Parathyroid adenoma (tissue), 2 donors: ENCODE data around the gene USP3.

Source experiments
- H2AFZ ChIP-seq: fragments of 300-600 bp; sonication (generic); one replicate; pipeline ENCODE4 v1.7.0; 2017; ENCODE audit warnings: antibody characterized with exemption, mild to moderate bottlenecking
- H3K27ac ChIP-seq: fragments of 300-600 bp; sonication (generic); one replicate; pipeline ENCODE4 v1.7.0; 2017
- H3K27me3 ChIP-seq: fragments of 300-600 bp; sonication (generic); one replicate; pipeline ENCODE4 v1.7.0; 2017; ENCODE audit warnings: low read length; ENCODE audit not compliant: control insufficient read depth, insufficient read depth
- H3K36me3 ChIP-seq: fragments of 300-600 bp; sonication (generic); one replicate; pipeline ENCODE4 v1.7.0; 2017; ENCODE audit warnings: low read length; ENCODE audit not compliant: control insufficient read depth, insufficient read depth
- H3K4me1 ChIP-seq: fragments of 300-600 bp; sonication (generic); one replicate; pipeline ENCODE4 v1.7.0; 2017; ENCODE audit warnings: control low read depth
- H3K4me2 ChIP-seq: fragments of 300-600 bp; sonication (generic); one replicate; pipeline ENCODE4 v1.7.0; 2017; ENCODE audit warnings: low read length
- H3K4me3 ChIP-seq: fragments of 300-600 bp; sonication (generic); one replicate; pipeline ENCODE4 v1.7.0; 2017; ENCODE audit warnings: low read depth, low read length
- H3K79me2 ChIP-seq: fragments of 300-600 bp; sonication (generic); one replicate; pipeline ENCODE4 v1.7.0; 2017; ENCODE audit warnings: control low read depth
- H3K9ac ChIP-seq: fragments of 300-600 bp; sonication (generic); one replicate; pipeline ENCODE4 v1.7.0; 2017; ENCODE audit warnings: mild to moderate bottlenecking
- H3K9me3 ChIP-seq: fragments of 300-600 bp; sonication (generic); one replicate; pipeline ENCODE4 v1.7.0; 2017; ENCODE audit warnings: low read length; ENCODE audit not compliant: control insufficient read depth
- CTCF ChIP-seq: fragments of 300-600 bp; sonication (generic); IDR thresholded peaks from one replicate; pipeline ENCODE4 v1.7.0; 2017; ENCODE audit warnings: antibody characterized with exemption, mild to moderate bottlenecking
- donor health status: primary hyperparathyroidism.

USP3 gene

GRCh38 chr15:63491116-63491827 is 13.1 kb upstream of the USP3 start:
- Histone ChIP-seq H3K36me3 (no peaks in the 10 kb centered on the region), H3K9ac (no peak overlapping the region), H3K9me3 (no peaks in the 10 kb centered on the region), H3K4me3 (no peak overlapping the region), H3K4me1 (no peaks in the 10 kb centered on the region), H3K4me2 (no peak overlapping the region), H3K27ac (no peak overlapping the region), H3K79me2 (no peaks in the 10 kb centered on the region), H2AFZ (no peak overlapping the region), H3K27me3 (no peaks in the 10 kb centered on the region)
- no peak for TF ChIP-seq CTCF

GRCh38 chr15:63491979-63492378 is 12.4 kb upstream of the USP3 start:
- Histone ChIP-seq H3K9me3 (no peaks in the 10 kb centered on the region), H3K4me2 (no peak overlapping the region), H3K79me2 (no peaks in the 10 kb centered on the region), H3K27ac (no peak overlapping the region), H3K9ac (no peak overlapping the region), H3K4me1 (no peaks in the 10 kb centered on the region), H2AFZ (no peak overlapping the region), H3K27me3 (no peaks in the 10 kb centered on the region), H3K36me3 (no peaks in the 10 kb centered on the region), H3K4me3 (no peak overlapping the region)
- no peak for TF ChIP-seq CTCF

- Histone ChIP-seq H3K9me3 (no peaks in the 10 kb centered on the region), H3K4me3 (no peak overlapping the region), H3K79me2 (no peaks in the 10 kb centered on the region), H2AFZ (no peak overlapping the region), H3K9ac (no peak overlapping the region), H3K27me3 (no peaks in the 10 kb centered on the region), H3K4me2 (no peak overlapping the region), H3K4me1 (no peaks in the 10 kb centered on the region), H3K36me3 (no peaks in the 10 kb centered on the region), H3K27ac (no peak overlapping the region)
- no peak for TF ChIP-seq CTCF
Observed at GRCh38 chr15:63492541-63493077, 11.8 kb upstream of the USP3 start.

- H3K27me3 ChIP-seq, result no peaks in the 10 kb centered on the region
- H2AFZ ChIP-seq, result no peak overlapping the region
- H3K36me3 ChIP-seq, result no peaks in the 10 kb centered on the region
- H3K4me1 ChIP-seq, result no peaks in the 10 kb centered on the region
- no peak for TF ChIP-seq CTCF
- no peak overlapping the region for H3K4me3 ChIP-seq
- no peaks in the 10 kb centered on the region for H3K9me3 ChIP-seq
- H3K27ac ChIP-seq, result no peak overlapping the region
- H3K4me2 ChIP-seq, result no peak overlapping the region
- H3K79me2 ChIP-seq, result no peaks in the 10 kb centered on the region
- no peak overlapping the region for H3K9ac ChIP-seq
Observed at GRCh38 chr15:63493436-63493835, 11.0 kb upstream of the USP3 start.

GRCh38 chr15:63494408-63494807 is 10.0 kb upstream of the USP3 start:
- H3K9ac ChIP-seq, result no peak overlapping the region
- no peak overlapping the region for H3K27ac ChIP-seq
- no peaks in the 10 kb centered on the region for H3K79me2 ChIP-seq
- H3K27me3 ChIP-seq, result no peaks in the 10 kb centered on the region
- no peaks in the 10 kb centered on the region for H3K9me3 ChIP-seq
- no peaks in the 10 kb centered on the region for H3K4me1 ChIP-seq
- H3K36me3 ChIP-seq, result no peaks in the 10 kb centered on the region
- H3K4me2 ChIP-seq, result no peak overlapping the region
- no peak overlapping the region for H3K4me3 ChIP-seq
- no peak for TF ChIP-seq CTCF
- H2AFZ ChIP-seq, result no peak overlapping the region
